HL-60 (cell line): ENCODE data around the gene SRSF12.

ENCODE experiments used
- POLR2AphosphoS5 ChIP-seq: IDR thresholded peaks from 2 replicates; pipeline ENCODE4 v1.6.1; 2012; ENCODE audit warnings: low read depth
- TF ChIP-seq, protein P1 (sequence below): IDR thresholded peaks from one replicate; pipeline ENCODE4 v1.5.1; 2011; ENCODE audit warnings: low read length, control low read depth, inconsistent platforms; ENCODE audit not compliant: insufficient read depth

DNA sequence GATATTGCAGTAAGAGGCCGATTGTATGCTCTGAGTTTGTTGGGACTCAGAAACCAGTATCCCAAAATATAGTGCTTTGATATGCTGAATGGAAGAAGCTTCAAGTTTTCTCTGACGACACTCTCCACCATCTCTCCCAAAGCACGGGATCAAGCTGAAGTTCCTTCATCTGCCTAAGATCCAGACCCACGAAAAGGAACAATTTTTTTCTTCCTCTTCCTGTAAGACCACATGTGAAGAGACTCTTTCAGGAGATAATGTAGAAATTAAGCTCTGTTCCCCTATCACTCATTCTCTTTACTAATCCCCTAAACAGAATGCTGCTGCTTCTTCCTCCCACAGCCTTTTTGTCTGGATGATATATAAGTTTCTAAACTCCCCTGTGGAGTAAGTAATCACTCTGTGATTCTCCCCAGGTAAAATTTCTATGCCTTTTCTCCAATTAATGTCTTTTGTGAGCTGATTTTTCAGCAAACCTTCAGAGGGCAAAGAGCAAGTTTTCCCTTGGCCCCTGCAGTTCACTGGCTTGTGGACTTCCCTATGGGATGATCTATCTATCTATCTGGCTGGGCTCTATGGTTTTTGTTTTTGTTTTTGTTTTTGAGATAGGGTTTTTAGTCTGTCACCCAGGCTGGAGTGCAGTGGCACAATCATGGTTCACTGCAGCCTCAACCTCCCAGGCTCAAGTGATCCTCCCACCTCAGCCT is 50.8 kb downstream of the SRSF12 start:
- no peak for TF ChIP-seq POLR2AphosphoS5
- TF ChIP-seq, protein P1, sequence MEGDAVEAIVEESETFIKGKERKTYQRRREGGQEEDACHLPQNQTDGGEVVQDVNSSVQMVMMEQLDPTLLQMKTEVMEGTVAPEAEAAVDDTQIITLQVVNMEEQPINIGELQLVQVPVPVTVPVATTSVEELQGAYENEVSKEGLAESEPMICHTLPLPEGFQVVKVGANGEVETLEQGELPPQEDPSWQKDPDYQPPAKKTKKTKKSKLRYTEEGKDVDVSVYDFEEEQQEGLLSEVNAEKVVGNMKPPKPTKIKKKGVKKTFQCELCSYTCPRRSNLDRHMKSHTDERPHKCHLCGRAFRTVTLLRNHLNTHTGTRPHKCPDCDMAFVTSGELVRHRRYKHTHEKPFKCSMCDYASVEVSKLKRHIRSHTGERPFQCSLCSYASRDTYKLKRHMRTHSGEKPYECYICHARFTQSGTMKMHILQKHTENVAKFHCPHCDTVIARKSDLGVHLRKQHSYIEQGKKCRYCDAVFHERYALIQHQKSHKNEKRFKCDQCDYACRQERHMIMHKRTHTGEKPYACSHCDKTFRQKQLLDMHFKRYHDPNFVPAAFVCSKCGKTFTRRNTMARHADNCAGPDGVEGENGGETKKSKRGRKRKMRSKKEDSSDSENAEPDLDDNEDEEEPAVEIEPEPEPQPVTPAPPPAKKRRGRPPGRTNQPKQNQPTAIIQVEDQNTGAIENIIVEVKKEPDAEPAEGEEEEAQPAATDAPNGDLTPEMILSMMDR, result no peak
